ENCODE measurements around the gene HS2ST1. TPM values are rescaled to one million over a fixed set of nuclear protein-coding genes. Genes with fewer than 3 reads are reported as not detected.

The HS2ST1 gene
- polyA plus RNA-seq, 1 donor (not counting 4 experiments of a cell fraction or from before 2014, with no cell fraction given), result 18.7 TPM

DNA sequence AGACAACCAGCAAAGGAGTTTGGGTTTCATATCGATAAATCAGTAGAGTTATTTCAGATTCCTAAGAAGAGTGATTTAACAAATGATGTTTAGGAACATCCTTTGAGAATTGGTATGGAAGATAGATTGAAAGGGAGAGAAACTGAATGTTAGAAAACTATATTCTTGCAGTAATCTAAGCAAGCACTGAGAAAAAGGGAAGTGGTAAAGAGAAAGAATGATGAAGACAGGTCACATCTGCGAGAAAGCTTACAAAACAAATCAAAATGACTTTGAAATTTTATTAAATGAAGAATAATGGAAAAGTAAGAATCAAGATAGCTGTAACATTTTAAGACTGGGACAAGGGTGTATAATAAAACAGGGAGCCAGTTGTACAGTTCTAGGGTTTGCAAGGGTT lies 177.0 kb downstream of the HS2ST1 start:
- Histone ChIP-seq H2AFZ (ENCODE audit: control insufficient read depth, low read length) (no peak overlapping the region), H3K36me3 (ENCODE audit: control insufficient read depth in 2 of 2, extremely low read depth in 1 of 2, insufficient read depth in 2 of 2, low read length in 2 of 2) (no peaks in the 10 kb centered on the region), H4K20me1 (ENCODE audit: control insufficient read depth, extremely low read depth, insufficient read depth, low read length) (no peaks in the 10 kb centered on the region), H3K27me3 (ENCODE audit: control insufficient read depth, extremely low read depth, insufficient read depth, low read length) (no peaks in the 10 kb centered on the region), H3K9ac (ENCODE audit: control insufficient read depth, extremely low read depth, insufficient read depth, low read length) (no peak overlapping the region), H3K4me1 (ENCODE audit: control insufficient read depth, extremely low read depth, insufficient read depth, low read length) (peaks cover 20% of the 10 kb centered on the region), H3K79me2 (ENCODE audit: control insufficient read depth, insufficient read depth, low read length) (no peaks in the 10 kb centered on the region), H3K9me1 (ENCODE audit: control insufficient read depth, extremely low read depth, insufficient read depth, low read length) (no peaks in the 10 kb centered on the region), H3K4me2 (ENCODE audit: control insufficient read depth, extremely low read depth, insufficient read depth, low read depth, low read length) (no peak overlapping the region), H3K4me3 (ENCODE audit: control insufficient read depth in 2 of 3, extremely low read depth in 1 of 3, insufficient read depth in 2 of 3, low read depth in 1 of 3, low read length in 3 of 3) (no peak overlapping the region), H3K27ac (ENCODE audit: control insufficient read depth, insufficient read depth, low read length) (no peak overlapping the region), H3K9me3 (ENCODE audit: control insufficient read depth, low read depth, low read length) (no peaks in the 10 kb centered on the region)
- no peak for FAIRE-seq
- no peak for TF ChIP-seq EZH2 (IDR thresholded peaks at IDR 0.05; ENCODE audit: low read length)
- TF ChIP-seq, protein P1, sequence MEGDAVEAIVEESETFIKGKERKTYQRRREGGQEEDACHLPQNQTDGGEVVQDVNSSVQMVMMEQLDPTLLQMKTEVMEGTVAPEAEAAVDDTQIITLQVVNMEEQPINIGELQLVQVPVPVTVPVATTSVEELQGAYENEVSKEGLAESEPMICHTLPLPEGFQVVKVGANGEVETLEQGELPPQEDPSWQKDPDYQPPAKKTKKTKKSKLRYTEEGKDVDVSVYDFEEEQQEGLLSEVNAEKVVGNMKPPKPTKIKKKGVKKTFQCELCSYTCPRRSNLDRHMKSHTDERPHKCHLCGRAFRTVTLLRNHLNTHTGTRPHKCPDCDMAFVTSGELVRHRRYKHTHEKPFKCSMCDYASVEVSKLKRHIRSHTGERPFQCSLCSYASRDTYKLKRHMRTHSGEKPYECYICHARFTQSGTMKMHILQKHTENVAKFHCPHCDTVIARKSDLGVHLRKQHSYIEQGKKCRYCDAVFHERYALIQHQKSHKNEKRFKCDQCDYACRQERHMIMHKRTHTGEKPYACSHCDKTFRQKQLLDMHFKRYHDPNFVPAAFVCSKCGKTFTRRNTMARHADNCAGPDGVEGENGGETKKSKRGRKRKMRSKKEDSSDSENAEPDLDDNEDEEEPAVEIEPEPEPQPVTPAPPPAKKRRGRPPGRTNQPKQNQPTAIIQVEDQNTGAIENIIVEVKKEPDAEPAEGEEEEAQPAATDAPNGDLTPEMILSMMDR (optimal IDR thresholded peaks at IDR 0.05 in 1 of 3, IDR thresholded peaks at IDR 0.05 in 1 of 3, conservative IDR thresholded peaks at IDR 0.05 in 1 of 3; ENCODE audit: extremely low read depth in 1 of 3, insufficient read depth in 2 of 3, low read length in 3 of 3), result no peak
- DNase-seq (ENCODE audit: low read depth, low spot score), result no peak
- dilution Hi-C loops (cut with MboI; ENCODE audit: extremely low pct_ligation_motif_present, low sequenced_read_pairs), result no loop called here

DNA sequence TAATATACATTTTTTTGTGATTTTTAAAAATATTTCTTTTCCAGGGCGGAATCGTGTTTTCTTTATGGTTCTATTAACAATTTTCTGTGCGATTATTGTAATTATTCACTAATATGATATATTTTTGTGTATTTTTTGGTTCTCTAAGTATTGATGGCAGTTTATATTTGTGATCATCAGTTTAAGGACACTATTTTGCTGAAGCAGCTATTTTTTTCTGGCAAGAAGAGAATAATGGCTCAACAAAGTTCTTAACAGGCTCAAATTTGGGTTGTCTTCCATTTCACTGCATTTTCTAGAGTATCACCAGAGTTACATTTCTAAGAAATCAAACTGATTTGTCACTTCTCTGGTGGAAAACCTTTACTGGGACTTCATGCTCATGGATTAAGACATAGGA lies 178.4 kb downstream of the HS2ST1 start:
- Histone ChIP-seq H3K36me3 (ENCODE audit: control insufficient read depth in 2 of 2, extremely low read depth in 1 of 2, insufficient read depth in 2 of 2, low read length in 2 of 2) (no peaks in the 10 kb centered on the region), H3K4me3 (ENCODE audit: control insufficient read depth in 2 of 3, extremely low read depth in 1 of 3, insufficient read depth in 2 of 3, low read depth in 1 of 3, low read length in 3 of 3) (no peak overlapping the region), H3K4me1 (ENCODE audit: control insufficient read depth, extremely low read depth, insufficient read depth, low read length) (peaks cover 20% of the 10 kb centered on the region), H3K9me3 (ENCODE audit: control insufficient read depth, low read depth, low read length) (no peaks in the 10 kb centered on the region), H2AFZ (ENCODE audit: control insufficient read depth, low read length) (peak overlapping the region; percentile 25), H3K27me3 (ENCODE audit: control insufficient read depth, extremely low read depth, insufficient read depth, low read length) (no peaks in the 10 kb centered on the region), H3K79me2 (ENCODE audit: control insufficient read depth, insufficient read depth, low read length) (no peaks in the 10 kb centered on the region), H3K27ac (ENCODE audit: control insufficient read depth, insufficient read depth, low read length) (no peak overlapping the region), H3K9me1 (ENCODE audit: control insufficient read depth, extremely low read depth, insufficient read depth, low read length) (no peaks in the 10 kb centered on the region), H3K9ac (ENCODE audit: control insufficient read depth, extremely low read depth, insufficient read depth, low read length) (no peak overlapping the region), H4K20me1 (ENCODE audit: control insufficient read depth, extremely low read depth, insufficient read depth, low read length) (no peaks in the 10 kb centered on the region), H3K4me2 (ENCODE audit: control insufficient read depth, extremely low read depth, insufficient read depth, low read depth, low read length) (peak overlapping the region; percentile 77)
- dilution Hi-C loops (cut with MboI; ENCODE audit: extremely low pct_ligation_motif_present, low sequenced_read_pairs), result no loop called here
- no peak for FAIRE-seq
- no peak for DNase-seq (ENCODE audit: low read depth, low spot score)
- no peak for TF ChIP-seq EZH2 (IDR thresholded peaks at IDR 0.05; ENCODE audit: low read length)

DNA sequence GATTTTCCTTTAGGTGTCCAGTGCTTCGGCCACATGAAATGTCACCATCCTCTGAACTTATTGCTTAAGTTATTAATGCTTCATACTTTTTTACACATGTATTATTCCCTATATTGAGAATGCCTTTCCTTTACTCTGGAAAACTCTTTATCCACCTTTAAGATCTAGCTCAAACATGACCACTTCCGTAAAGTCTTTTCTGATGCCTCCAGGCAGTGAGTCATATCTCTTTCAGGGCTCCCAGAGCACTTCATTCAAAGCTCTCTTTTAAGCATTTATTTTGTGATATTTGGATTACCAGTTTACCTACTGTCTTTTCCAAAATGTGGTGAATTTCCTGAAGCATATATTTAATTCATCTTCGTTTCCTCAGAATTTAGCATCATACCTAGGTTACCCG lies 178.9 kb downstream of the HS2ST1 start:
- Histone ChIP-seq H3K9me1 (ENCODE audit: control insufficient read depth, extremely low read depth, insufficient read depth, low read length) (no peaks in the 10 kb centered on the region), H3K4me3 (ENCODE audit: control insufficient read depth in 2 of 3, extremely low read depth in 1 of 3, insufficient read depth in 2 of 3, low read depth in 1 of 3, low read length in 3 of 3) (no peak overlapping the region), H3K36me3 (ENCODE audit: control insufficient read depth in 2 of 2, extremely low read depth in 1 of 2, insufficient read depth in 2 of 2, low read length in 2 of 2) (no peaks in the 10 kb centered on the region), H3K4me2 (ENCODE audit: control insufficient read depth, extremely low read depth, insufficient read depth, low read depth, low read length) (peak overlapping the region; percentile 77), H3K9me3 (ENCODE audit: control insufficient read depth, low read depth, low read length) (no peaks in the 10 kb centered on the region), H2AFZ (ENCODE audit: control insufficient read depth, low read length) (peak overlapping the region; percentile 25), H3K79me2 (ENCODE audit: control insufficient read depth, insufficient read depth, low read length) (no peaks in the 10 kb centered on the region), H3K27ac (ENCODE audit: control insufficient read depth, insufficient read depth, low read length) (no peak overlapping the region), H3K27me3 (ENCODE audit: control insufficient read depth, extremely low read depth, insufficient read depth, low read length) (no peaks in the 10 kb centered on the region), H3K4me1 (ENCODE audit: control insufficient read depth, extremely low read depth, insufficient read depth, low read length) (peaks cover 20% of the 10 kb centered on the region), H3K9ac (ENCODE audit: control insufficient read depth, extremely low read depth, insufficient read depth, low read length) (no peak overlapping the region), H4K20me1 (ENCODE audit: control insufficient read depth, extremely low read depth, insufficient read depth, low read length) (no peaks in the 10 kb centered on the region)
- TF ChIP-seq, protein P1 (optimal IDR thresholded peaks at IDR 0.05 in 1 of 3, IDR thresholded peaks at IDR 0.05 in 1 of 3, conservative IDR thresholded peaks at IDR 0.05 in 1 of 3; ENCODE audit: extremely low read depth in 1 of 3, insufficient read depth in 2 of 3, low read length in 3 of 3), result no peak
- no peak for TF ChIP-seq EZH2 (IDR thresholded peaks at IDR 0.05; ENCODE audit: low read length)
- FAIRE-seq, result peak; percentile 90
- dilution Hi-C loops (cut with MboI; ENCODE audit: extremely low pct_ligation_motif_present, low sequenced_read_pairs), result no loop called here
- DNase-seq (ENCODE audit: low read depth, low spot score), result peak; percentile 41

All from keratinocyte (primary cell).